IMR-90 (cell line): ENCODE data around the gene LRRC66. TPM values are rescaled to one million over a fixed set of nuclear protein-coding genes. Genes with fewer than 3 reads are reported as not detected.

Source experiments
- ATAC-seq: fragments of 200-7000 bp; cut with Tn5 transposase; 2 replicates; pipeline ENCODE4 v1.9.1; 2020; ENCODE audit warnings: low read depth, mild to moderate bottlenecking, moderate library complexity
- BruUV-seq: library from RNA; stranded (reverse); fragments of 400-500 nt; replicated peaks from 2 replicates; lab custom pipeline; 2021; lab: Mats Ljungman, UMichigan
- CTCF ChIA-PET: fragments of 300-600 bp; formaldehyde crosslinking; extraction: SDS; loops from one replicate; lab custom pipeline; 2021; ENCODE audit warnings: antibody characterized with exemption; lab: Yijun Ruan, JAX
- POLR2A ChIA-PET: fragments of 300-600 bp; sonication (Branson Sonifier 250); formaldehyde crosslinking; loops from one replicate; lab custom pipeline; 2022; ENCODE audit warnings: antibody characterized with exemption; ENCODE audit not compliant: unreplicated experiment; lab: Charles Lee
- DNase-seq: peaks from one replicate; pipeline ENCODE4 v3.0.0; 2013
- H2AFZ ChIP-seq: replicated peaks from 2 replicates; pipeline ENCODE3; 2013; ENCODE audit warnings: low read length, mild to moderate bottlenecking; ENCODE audit not compliant: poor library complexity
- H2AK5ac ChIP-seq: 2 replicates; pipeline ENCODE4 v1.6.1; 2013; ENCODE audit warnings: low read depth, low read length, inconsistent platforms
- H2AK9ac ChIP-seq: replicated peaks from 2 replicates; pipeline ENCODE3; 2013; ENCODE audit warnings: mild to moderate bottlenecking, low read depth, low read length, moderate library complexity; ENCODE audit not compliant: poor library complexity
- H2BK120ac ChIP-seq: 2 replicates; pipeline ENCODE4 v1.6.1; 2013; ENCODE audit warnings: low read depth, low read length, inconsistent platforms
- H2BK15ac ChIP-seq: 3 replicates; pipeline ENCODE4 v1.6.1; 2013; ENCODE audit warnings: low read depth, low read length, inconsistent platforms
- H2BK20ac ChIP-seq: 2 replicates; pipeline ENCODE4 v1.6.1; 2013; ENCODE audit warnings: low read depth, mild to moderate bottlenecking, inconsistent platforms, low read length, moderate library complexity
- H2BK5ac ChIP-seq: 2 replicates; pipeline ENCODE4 v1.6.1; 2013; ENCODE audit warnings: mild to moderate bottlenecking, low read depth, low read length, inconsistent platforms; ENCODE audit not compliant: poor library complexity, severe bottlenecking
- H3K14ac ChIP-seq: replicated peaks from 2 replicates; pipeline ENCODE4 v1.6.1; 2013; ENCODE audit warnings: low read depth, low read length, inconsistent platforms
- H3K18ac ChIP-seq: 2 replicates; pipeline ENCODE4 v1.6.1; 2013; ENCODE audit warnings: low read depth, low read length, control low read depth
- H3K23ac ChIP-seq: 2 replicates; pipeline ENCODE4 v1.6.1; 2013; ENCODE audit warnings: low read depth, low read length, inconsistent platforms
- H3K27ac ChIP-seq: 2 replicates; pipeline ENCODE4 v1.5.1; 2013; ENCODE audit warnings: mild to moderate bottlenecking, control low read depth, low read length; ENCODE audit not compliant: insufficient read depth
- H3K27me3 ChIP-seq: 2 replicates; pipeline ENCODE4 v1.6.1; 2013; ENCODE audit warnings: low read length; ENCODE audit not compliant: control insufficient read depth, insufficient read depth
- H3K36me3 ChIP-seq: 2 replicates; pipeline ENCODE4 v1.6.1; 2013; ENCODE audit warnings: low read length, mixed read lengths; ENCODE audit not compliant: control insufficient read depth, insufficient read depth
- H3K4ac ChIP-seq: 2 replicates; pipeline ENCODE4 v1.6.1; 2013; ENCODE audit warnings: low read depth, low read length, inconsistent platforms
- H3K4me1 ChIP-seq: 2 replicates; pipeline ENCODE4 v1.6.1; 2013; ENCODE audit warnings: low read length, mixed read lengths; ENCODE audit not compliant: control insufficient read depth, insufficient read depth
- H3K4me2 ChIP-seq: 2 replicates; pipeline ENCODE4 v1.6.1; 2013; ENCODE audit warnings: low read depth, mild to moderate bottlenecking, control low read depth, low read length, moderate library complexity
- H3K4me3 ChIP-seq: 2 replicates; pipeline ENCODE4 v1.5.1; 2013; ENCODE audit warnings: low read depth, mild to moderate bottlenecking, control low read depth, low read length, moderate library complexity; ENCODE audit not compliant: insufficient read depth
- H3K56ac ChIP-seq: 2 replicates; pipeline ENCODE4 v1.6.1; 2013; ENCODE audit warnings: low read length, inconsistent platforms; ENCODE audit not compliant: insufficient read depth; ENCODE audit errors: extremely low read depth
- H3K79me1 ChIP-seq, 2 experiments: 2 replicates each; pipeline ENCODE4 v1.6.1; 2013; ENCODE audit warnings: low read length in 2 of 2, inconsistent platforms in 1 of 2, low read depth in 1 of 2
- H3K9ac ChIP-seq: 2 replicates; pipeline ENCODE4 v1.6.1; 2013; ENCODE audit warnings: low read depth, low read length, control low read depth
- H3K9me1 ChIP-seq: 2 replicates; pipeline ENCODE4 v1.6.1; 2013; ENCODE audit warnings: low read length, inconsistent platforms; ENCODE audit not compliant: insufficient read depth
- H3K9me3 ChIP-seq: 2 replicates; pipeline ENCODE4 v1.6.1; 2013; ENCODE audit warnings: low read length; ENCODE audit not compliant: control insufficient read depth, insufficient read depth
- H4K20me1 ChIP-seq: 2 replicates; pipeline ENCODE4 v1.6.1; 2013; ENCODE audit warnings: low read length, inconsistent platforms; ENCODE audit not compliant: insufficient read depth
- H4K5ac ChIP-seq: 2 replicates; pipeline ENCODE4 v1.6.1; 2013; ENCODE audit warnings: mild to moderate bottlenecking, low read depth, low read length, control low read depth
- H4K8ac ChIP-seq, 2 experiments: 2 replicates each; pipeline ENCODE4 v1.6.1; 2013; ENCODE audit warnings: low read depth in 2 of 2, low read length in 2 of 2, control low read depth in 1 of 2, inconsistent platforms in 1 of 2
- H4K91ac ChIP-seq: 2 replicates; pipeline ENCODE4 v1.6.1; 2013; ENCODE audit warnings: low read depth, low read length, inconsistent platforms; ENCODE audit not compliant: insufficient read depth
- BHLHE40 ChIP-seq: fragments of 150-350 bp; IDR thresholded peaks from 2 replicates; pipeline ENCODE4 v1.6.1; 2016; ENCODE audit warnings: mild to moderate bottlenecking, low read depth, low read length
- CEBPB ChIP-seq: IDR thresholded peaks from 2 replicates; pipeline ENCODE4 v1.6.1; 2012; ENCODE audit warnings: low read depth, low read length, improper control_type of control experiment
- CHD1 ChIP-seq: IDR thresholded peaks from 2 replicates; pipeline ENCODE4 v1.6.1; 2012; ENCODE audit warnings: low read depth, low read length, improper control_type of control experiment
- FOS ChIP-seq: fragments of 150-350 bp; IDR thresholded peaks from 2 replicates; pipeline ENCODE4 v1.6.1; 2016; ENCODE audit warnings: low read depth, low read length
- MXI1 ChIP-seq: IDR thresholded peaks from 2 replicates; pipeline ENCODE4 v1.6.1; 2012; ENCODE audit warnings: low read depth, mild to moderate bottlenecking, low read length, moderate library complexity, borderline replicate concordance
- POLR2A ChIP-seq: IDR thresholded peaks from 2 replicates; pipeline ENCODE4 v1.6.1; 2012; ENCODE audit warnings: mild to moderate bottlenecking, low read depth, low read length
- RAD21 ChIP-seq: IDR thresholded peaks from 2 replicates; pipeline ENCODE4 v1.6.1; 2012; ENCODE audit warnings: low read length, improper control_type of control experiment
- SMC3 ChIP-seq: fragments of 150-350 bp; IDR thresholded peaks from 2 replicates; pipeline ENCODE4 v1.6.1; 2016; ENCODE audit warnings: low read depth, mild to moderate bottlenecking, antibody characterized with exemption, low read length, moderate library complexity
- WGBS, 2 experiments: methylation state at CpG; one replicate each; pipeline versions ENCODE4 v1.1.5 to v1.1.7; 2013; ENCODE audit warnings: missing lambda C conversion rate in 2 of 2; ENCODE audit not compliant: insufficient read length in 1 of 2; ENCODE audit errors: extremely low coverage in 2 of 2; 5-methylcytosine and 5-hydroxymethylcytosine counted together
- dilution Hi-C: fragments of 300-500 bp; cut with HindIII; formaldehyde crosslinking; loops from one replicate; pipeline ENCODE4 v1.14.3; 2018; ENCODE audit warnings: low sequenced_read_pairs; ENCODE audit not compliant: unreplicated experiment
- in situ Hi-C: fragments of 300-500 bp; cut with MboI; formaldehyde crosslinking; loops from 3 replicates; pipeline ENCODE4 v1.14.3; 2019; ENCODE audit warnings: low sequenced_read_pairs, inconsistent platforms, mixed read lengths
- intact Hi-C: fragments of 100-400 bp; cut with micrococcal nuclease; formaldehyde crosslinking; loops from 2 replicates; pipeline ENCODE4 v1.10.0; 2022
- polyA plus RNA-seq, 3 experiments: library from polyadenylated mRNA; depleted of rRNA; stranded (reverse); fragments of >200 nt; gene quantifications; 2 replicates each; pipeline ENCODE4 v1.2.3, GENCODE V29; 2012; ENCODE audit warnings: low replicate concordance in 1 of 3
- total RNA-seq: library from RNA; depleted of rRNA; stranded (reverse); fragments of >200 nt; gene quantifications from 2 replicates; pipeline ENCODE4 v1.2.3, GENCODE V29; 2012

Gene LRRC66
- total and polyA plus RNA-seq, 2 of the 4 experiments (the other 2 are of a cell fraction), result 0.09 to 0.18 TPM

DNA sequence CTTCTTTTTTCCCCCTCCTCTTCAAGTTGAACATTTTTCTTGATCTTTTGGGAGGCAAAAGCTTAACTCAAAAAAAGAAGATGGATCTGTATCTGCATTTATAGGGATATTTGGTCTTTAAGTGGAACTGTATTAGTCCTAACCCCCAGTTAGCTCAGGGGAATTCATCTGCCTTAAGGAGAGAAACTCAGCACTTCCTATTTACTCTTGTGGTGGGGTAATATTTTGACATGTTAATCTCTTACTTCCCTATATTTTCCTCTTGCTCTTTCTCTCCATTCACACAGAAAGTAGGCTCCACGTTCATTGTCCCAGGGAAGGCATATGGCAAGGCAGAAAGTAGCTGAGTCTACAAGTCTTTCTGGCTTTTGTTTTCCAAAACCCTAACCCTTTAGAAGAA, 5.3 kb downstream of the LRRC66 start:
- Histone ChIP-seq H4K91ac (no peak overlapping the region), H3K18ac (no peak overlapping the region), H3K4me2 (no peak overlapping the region), H2AK9ac (no peak overlapping the region), H2BK120ac (no peak overlapping the region), H3K9me3 (no peaks in the 10 kb centered on the region), H2AK5ac (no peak overlapping the region), H2BK5ac (no peak overlapping the region), H3K56ac (no peak overlapping the region), H3K4me3 (no peak overlapping the region), H4K5ac (no peak overlapping the region), H3K27me3 (no peaks in the 10 kb centered on the region), H4K20me1 (no peaks in the 10 kb centered on the region), H3K9me1 (no peaks in the 10 kb centered on the region), H3K9ac (no peak overlapping the region), H3K4ac (no peak overlapping the region), H3K36me3 (no peaks in the 10 kb centered on the region), H2AFZ (no peak overlapping the region), H3K14ac (no peak overlapping the region), H2BK20ac (no peak overlapping the region), H2BK15ac (no peak overlapping the region), H3K79me1 (no peaks in the 10 kb centered on the region), H3K23ac (no peak overlapping the region), H3K27ac (no peak overlapping the region), H3K4me1 (no peaks in the 10 kb centered on the region), H4K8ac (no peak overlapping the region)
- in situ Hi-C loops, result no loop called here
- ATAC-seq (no peak), DNase-seq (no peak)
- ChIA-PET CTCF (no interaction called here), POLR2A (no interaction called here)
- intact Hi-C loops, result loop anchor here (10.0 kb wide), 1 partner anchor 60 kb away; no protein-coding TSS in a partner anchor
- dilution Hi-C loops, result no loop called here
- TF ChIP-seq RAD21 (no peak), MXI1 (no peak), SMC3 (no peak), CHD1 (no peak), POLR2A (no peak), CEBPB (no peak), BHLHE40 (no peak), FOS (no peak)
- no CpG with 5 or more reads among the region's 1 CpG for WGBS, 2 experiments
- no TSS peak for BruUV-seq
